ENCODE results near the gene MAP4K1.

GRCh38 chr19:38549942-38550341 is 67.8 kb downstream of the MAP4K1 start:
- TF ChIP-seq CTCF (IDR thresholded peaks at IDR 0.05 in 4 of 5, conservative IDR thresholded peaks at IDR 0.05 in 1 of 5) (no peak), POLR2A (IDR thresholded peaks at IDR 0.05) (no peak)

All from gastrocnemius medialis (tissue), 4 donors.